ENCODE results near the gene C5orf63. TPM values are rescaled to one million over a fixed set of nuclear protein-coding genes. Genes with fewer than 3 reads are reported as not detected.

The C5orf63 gene
- total and polyA plus RNA-seq, 2 experiments from 2014 or later = 6.8 to 10.5 TPM

DNA sequence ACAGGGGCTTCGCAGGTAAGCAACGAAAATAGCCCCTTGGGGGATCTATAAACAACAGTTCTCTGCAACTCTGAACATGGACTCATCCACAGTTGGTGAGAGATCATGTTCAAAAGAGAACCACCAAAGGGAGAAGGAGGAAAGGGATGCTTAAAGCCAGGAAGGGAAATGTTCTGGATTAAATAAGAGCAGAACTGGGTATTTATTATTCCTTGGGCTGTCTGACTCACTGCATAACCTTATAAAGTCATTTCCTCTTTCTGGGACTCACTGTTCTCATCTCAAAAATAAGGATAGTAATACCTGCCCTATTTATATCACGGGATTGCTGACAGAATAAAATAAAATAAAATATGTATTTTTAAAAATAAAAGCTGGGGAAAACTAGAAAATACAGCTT, 31.7 kb downstream of the C5orf63 start:
- ATAC-seq = no peak
- H3F3A ChIP-seq (replicated peaks; ENCODE audit: low read depth) = no peaks in the 10 kb centered on the region
- H4K20me1 ChIP-seq (replicated peaks; ENCODE audit: insufficient read depth) = no peaks in the 10 kb centered on the region
- peak overlapping the region; percentile 36; the same call in 1 of the 2 replicates for H3K27ac ChIP-seq (ENCODE audit: low read depth)
- Mint-ChIP-seq H3K27ac (peak overlapping the region; percentile 53; the same call in 1 of the 2 replicates), H3K4me1 (peaks cover 28% of the 10 kb centered on the region), H3K9me3 (no peaks in the 10 kb centered on the region), H3K27me3 (ENCODE audit: insufficient read depth, low read depth, poor library complexity) (peaks cover 2% of the 10 kb centered on the region), H3K36me3 (ENCODE audit: low read depth) (no peaks in the 10 kb centered on the region), H3K4me3 (no peak overlapping the region)
- TF ChIP-seq STAT1 (IDR thresholded peaks at IDR 0.05; ENCODE audit: unreplicated experiment) = no peak
- TF ChIP-seq ZNF331 (CRISPR knock-in tag; IDR thresholded peaks at IDR 0.05; ENCODE audit: low read depth) = no peak
- TF ChIP-seq, protein P1, sequence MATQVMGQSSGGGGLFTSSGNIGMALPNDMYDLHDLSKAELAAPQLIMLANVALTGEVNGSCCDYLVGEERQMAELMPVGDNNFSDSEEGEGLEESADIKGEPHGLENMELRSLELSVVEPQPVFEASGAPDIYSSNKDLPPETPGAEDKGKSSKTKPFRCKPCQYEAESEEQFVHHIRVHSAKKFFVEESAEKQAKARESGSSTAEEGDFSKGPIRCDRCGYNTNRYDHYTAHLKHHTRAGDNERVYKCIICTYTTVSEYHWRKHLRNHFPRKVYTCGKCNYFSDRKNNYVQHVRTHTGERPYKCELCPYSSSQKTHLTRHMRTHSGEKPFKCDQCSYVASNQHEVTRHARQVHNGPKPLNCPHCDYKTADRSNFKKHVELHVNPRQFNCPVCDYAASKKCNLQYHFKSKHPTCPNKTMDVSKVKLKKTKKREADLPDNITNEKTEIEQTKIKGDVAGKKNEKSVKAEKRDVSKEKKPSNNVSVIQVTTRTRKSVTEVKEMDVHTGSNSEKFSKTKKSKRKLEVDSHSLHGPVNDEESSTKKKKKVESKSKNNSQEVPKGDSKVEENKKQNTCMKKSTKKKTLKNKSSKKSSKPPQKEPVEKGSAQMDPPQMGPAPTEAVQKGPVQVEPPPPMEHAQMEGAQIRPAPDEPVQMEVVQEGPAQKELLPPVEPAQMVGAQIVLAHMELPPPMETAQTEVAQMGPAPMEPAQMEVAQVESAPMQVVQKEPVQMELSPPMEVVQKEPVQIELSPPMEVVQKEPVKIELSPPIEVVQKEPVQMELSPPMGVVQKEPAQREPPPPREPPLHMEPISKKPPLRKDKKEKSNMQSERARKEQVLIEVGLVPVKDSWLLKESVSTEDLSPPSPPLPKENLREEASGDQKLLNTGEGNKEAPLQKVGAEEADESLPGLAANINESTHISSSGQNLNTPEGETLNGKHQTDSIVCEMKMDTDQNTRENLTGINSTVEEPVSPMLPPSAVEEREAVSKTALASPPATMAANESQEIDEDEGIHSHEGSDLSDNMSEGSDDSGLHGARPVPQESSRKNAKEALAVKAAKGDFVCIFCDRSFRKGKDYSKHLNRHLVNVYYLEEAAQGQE (IDR thresholded peaks at IDR 0.05; ENCODE audit: unreplicated experiment) = no peak
- no peak for TF ChIP-seq POLR2AphosphoS5 (IDR thresholded peaks at IDR 0.05; ENCODE audit: low read depth)
- no peak for TF ChIP-seq NANOG (IDR thresholded peaks at IDR 0.05; ENCODE audit: borderline replicate concordance)
- no peak for TF ChIP-seq EZH2phosphoT487 (IDR thresholded peaks at IDR 0.05; ENCODE audit: unreplicated experiment)
- no peak for TF ChIP-seq CREB1 (CRISPR knock-in tag; IDR thresholded peaks at IDR 0.05; ENCODE audit: low read depth)
- TF ChIP-seq, protein P2, sequence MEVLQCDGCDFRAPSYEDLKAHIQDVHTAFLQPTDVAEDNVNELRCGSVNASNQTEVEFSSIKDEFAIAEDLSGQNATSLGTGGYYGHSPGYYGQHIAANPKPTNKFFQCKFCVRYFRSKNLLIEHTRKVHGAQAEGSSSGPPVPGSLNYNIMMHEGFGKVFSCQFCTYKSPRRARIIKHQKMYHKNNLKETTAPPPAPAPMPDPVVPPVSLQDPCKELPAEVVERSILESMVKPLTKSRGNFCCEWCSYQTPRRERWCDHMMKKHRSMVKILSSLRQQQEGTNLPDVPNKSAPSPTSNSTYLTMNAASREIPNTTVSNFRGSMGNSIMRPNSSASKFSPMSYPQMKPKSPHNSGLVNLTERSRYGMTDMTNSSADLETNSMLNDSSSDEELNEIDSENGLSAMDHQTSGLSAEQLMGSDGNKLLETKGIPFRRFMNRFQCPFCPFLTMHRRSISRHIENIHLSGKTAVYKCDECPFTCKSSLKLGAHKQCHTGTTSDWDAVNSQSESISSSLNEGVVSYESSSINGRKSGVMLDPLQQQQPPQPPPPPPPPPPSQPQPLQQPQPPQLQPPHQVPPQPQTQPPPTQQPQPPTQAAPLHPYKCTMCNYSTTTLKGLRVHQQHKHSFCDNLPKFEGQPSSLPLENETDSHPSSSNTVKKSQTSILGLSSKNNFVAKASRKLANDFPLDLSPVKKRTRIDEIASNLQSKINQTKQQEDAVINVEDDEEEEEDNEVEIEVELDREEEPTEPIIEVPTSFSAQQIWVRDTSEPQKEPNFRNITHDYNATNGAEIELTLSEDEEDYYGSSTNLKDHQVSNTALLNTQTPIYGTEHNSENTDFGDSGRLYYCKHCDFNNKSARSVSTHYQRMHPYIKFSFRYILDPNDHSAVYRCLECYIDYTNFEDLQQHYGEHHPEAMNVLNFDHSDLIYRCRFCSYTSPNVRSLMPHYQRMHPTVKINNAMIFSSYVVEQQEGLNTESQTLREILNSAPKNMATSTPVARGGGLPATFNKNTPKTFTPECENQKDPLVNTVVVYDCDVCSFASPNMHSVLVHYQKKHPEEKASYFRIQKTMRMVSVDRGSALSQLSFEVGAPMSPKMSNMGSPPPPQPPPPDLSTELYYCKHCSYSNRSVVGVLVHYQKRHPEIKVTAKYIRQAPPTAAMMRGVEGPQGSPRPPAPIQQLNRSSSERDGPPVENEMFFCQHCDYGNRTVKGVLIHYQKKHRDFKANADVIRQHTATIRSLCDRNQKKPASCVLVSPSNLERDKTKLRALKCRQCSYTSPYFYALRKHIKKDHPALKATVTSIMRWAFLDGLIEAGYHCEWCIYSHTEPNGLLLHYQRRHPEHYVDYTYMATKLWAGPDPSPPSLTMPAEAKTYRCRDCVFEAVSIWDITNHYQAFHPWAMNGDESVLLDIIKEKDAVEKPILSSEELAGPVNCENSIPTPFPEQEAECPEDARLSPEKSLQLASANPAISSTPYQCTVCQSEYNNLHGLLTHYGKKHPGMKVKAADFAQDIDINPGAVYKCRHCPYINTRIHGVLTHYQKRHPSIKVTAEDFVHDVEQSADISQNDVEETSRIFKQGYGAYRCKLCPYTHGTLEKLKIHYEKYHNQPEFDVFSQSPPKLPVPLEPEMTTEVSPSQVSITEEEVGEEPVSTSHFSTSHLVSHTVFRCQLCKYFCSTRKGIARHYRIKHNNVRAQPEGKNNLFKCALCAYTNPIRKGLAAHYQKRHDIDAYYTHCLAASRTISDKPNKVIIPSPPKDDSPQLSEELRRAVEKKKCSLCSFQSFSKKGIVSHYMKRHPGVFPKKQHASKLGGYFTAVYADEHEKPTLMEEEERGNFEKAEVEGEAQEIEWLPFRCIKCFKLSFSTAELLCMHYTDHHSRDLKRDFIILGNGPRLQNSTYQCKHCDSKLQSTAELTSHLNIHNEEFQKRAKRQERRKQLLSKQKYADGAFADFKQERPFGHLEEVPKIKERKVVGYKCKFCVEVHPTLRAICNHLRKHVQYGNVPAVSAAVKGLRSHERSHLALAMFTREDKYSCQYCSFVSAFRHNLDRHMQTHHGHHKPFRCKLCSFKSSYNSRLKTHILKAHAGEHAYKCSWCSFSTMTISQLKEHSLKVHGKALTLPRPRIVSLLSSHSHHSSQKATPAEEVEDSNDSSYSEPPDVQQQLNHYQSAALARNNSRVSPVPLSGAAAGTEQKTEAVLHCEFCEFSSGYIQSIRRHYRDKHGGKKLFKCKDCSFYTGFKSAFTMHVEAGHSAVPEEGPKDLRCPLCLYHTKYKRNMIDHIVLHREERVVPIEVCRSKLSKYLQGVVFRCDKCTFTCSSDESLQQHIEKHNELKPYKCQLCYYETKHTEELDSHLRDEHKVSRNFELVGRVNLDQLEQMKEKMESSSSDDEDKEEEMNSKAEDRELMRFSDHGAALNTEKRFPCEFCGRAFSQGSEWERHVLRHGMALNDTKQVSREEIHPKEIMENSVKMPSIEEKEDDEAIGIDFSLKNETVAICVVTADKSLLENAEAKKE (CRISPR knock-in tag; IDR thresholded peaks at IDR 0.05) = no peak
- no peak for TF ChIP-seq ZNF114 (CRISPR knock-in tag; IDR thresholded peaks at IDR 0.05)
- TF ChIP-seq, protein P3, sequence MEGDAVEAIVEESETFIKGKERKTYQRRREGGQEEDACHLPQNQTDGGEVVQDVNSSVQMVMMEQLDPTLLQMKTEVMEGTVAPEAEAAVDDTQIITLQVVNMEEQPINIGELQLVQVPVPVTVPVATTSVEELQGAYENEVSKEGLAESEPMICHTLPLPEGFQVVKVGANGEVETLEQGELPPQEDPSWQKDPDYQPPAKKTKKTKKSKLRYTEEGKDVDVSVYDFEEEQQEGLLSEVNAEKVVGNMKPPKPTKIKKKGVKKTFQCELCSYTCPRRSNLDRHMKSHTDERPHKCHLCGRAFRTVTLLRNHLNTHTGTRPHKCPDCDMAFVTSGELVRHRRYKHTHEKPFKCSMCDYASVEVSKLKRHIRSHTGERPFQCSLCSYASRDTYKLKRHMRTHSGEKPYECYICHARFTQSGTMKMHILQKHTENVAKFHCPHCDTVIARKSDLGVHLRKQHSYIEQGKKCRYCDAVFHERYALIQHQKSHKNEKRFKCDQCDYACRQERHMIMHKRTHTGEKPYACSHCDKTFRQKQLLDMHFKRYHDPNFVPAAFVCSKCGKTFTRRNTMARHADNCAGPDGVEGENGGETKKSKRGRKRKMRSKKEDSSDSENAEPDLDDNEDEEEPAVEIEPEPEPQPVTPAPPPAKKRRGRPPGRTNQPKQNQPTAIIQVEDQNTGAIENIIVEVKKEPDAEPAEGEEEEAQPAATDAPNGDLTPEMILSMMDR (conservative IDR thresholded peaks at IDR 0.05; ENCODE audit: low read depth in 2 of 2) = no peak
- no peak for TF ChIP-seq JUNB (IDR thresholded peaks at IDR 0.05; ENCODE audit: unreplicated experiment)
- TF ChIP-seq EZH2 (IDR thresholded peaks at IDR 0.05; ENCODE audit: low read depth, unreplicated experiment) = no peak
- no peaks in the 10 kb centered on the region for H3K79me2 ChIP-seq (replicated peaks; ENCODE audit: insufficient read depth)
- peak overlapping the region; percentile 63 for H3K4me2 ChIP-seq
- no peak for DNase-seq (ENCODE audit: low spot score)
- no peaks in the 10 kb centered on the region for H3K27me3 ChIP-seq (ENCODE audit: insufficient read depth)
- peak overlapping the region; percentile 70; the same call in 1 of the 2 replicates for H2AFZ ChIP-seq
- H3K36me3 ChIP-seq (ENCODE audit: insufficient read depth) = no peaks in the 10 kb centered on the region
- peaks cover 22% of the 10 kb centered on the region for H3K4me1 ChIP-seq (ENCODE audit: insufficient read depth)
- no peaks in the 10 kb centered on the region for H3K9me2 ChIP-seq (ENCODE audit: insufficient read depth)
- H3K4me3 ChIP-seq = no peak overlapping the region
